Right lobe of liver (tissue), 4 donors: ENCODE results near the gene COX4I2.

Experiments used
- CTCF ChIP-seq, 4 donors: fragments of 200-600 bp in 3 of 4; fragments of 450-650 bp in 1 of 4; IDR thresholded peaks; one replicate each; pipeline versions ENCODE4 v1.5.1 to v1.8.0; 2016 to 2022; ENCODE audit warnings: antibody characterized with exemption in 4 of 4, mild to moderate bottlenecking in 2 of 4
- POLR2A ChIP-seq: fragments of 450-650 bp; IDR thresholded peaks from one replicate; pipeline ENCODE4 v1.6.1; 2017; ENCODE audit warnings: antibody characterized with exemption, mild to moderate bottlenecking
- donor health status: DM: no; HTN: no; CAD: no.
- donor health status: DM: no; HTN: no; CAD: no.
- donor health status: DM: no; HTN: yes; CAD: no.

DNA sequence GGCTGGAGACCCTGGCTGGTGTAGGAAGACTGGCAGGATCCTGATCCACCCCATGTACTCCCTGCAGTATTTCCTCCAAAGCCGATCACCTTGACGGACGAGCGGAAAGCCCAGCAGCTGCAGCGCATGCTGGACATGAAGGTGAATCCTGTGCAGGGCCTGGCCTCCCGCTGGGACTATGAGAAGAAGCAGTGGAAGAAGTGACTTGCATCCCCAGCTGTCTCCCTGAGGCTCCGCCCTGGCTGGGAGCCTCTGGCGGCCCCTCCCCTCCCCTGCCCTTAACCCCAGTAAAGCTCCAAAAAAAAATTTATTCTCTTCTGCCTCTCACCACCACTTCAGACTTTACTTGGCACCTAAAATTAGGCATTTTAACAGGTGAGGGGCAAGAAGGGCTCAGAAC lies 7.0 kb downstream of the COX4I2 start:
- no peak for TF ChIP-seq CTCF (IDR thresholded peaks at IDR 0.05)
- no peak for TF ChIP-seq POLR2A
